Measurements from ENCODE around the gene FAM13A.
"Not testable (repeated sequence)": the region's sequence is repeated elsewhere in the genome, so short reads cannot be mapped to it uniquely, and the experiment has no call there.

The FAM13A gene

DNA sequence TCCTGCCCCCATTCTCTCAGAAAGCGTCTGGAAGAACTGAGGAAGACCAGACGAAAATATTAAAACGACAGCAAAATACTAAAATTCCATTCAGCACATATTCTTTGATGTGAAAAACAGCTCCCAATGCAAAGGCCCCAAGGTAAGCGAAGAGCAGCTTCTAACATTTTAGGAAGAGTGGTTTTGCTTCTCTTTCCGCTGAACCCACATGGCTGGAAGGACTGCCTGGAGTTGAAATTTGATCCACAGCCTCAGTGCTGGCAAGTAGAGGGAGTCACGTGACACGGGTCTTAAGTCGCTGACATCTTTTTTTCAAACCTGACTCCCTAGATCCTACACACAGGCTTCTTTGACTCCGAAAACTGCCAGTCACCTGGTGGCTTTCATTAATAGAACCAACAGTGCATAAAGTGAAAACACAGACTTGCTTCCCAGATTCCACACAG is at the start of gene FAM13A:
Gene FAM13A (minus strand): TSS at position 233 of the 446 bp plus-strand sequence. CDS start 221 bp downstream, at position 12.
- DNase-seq, result no peak

DNA sequence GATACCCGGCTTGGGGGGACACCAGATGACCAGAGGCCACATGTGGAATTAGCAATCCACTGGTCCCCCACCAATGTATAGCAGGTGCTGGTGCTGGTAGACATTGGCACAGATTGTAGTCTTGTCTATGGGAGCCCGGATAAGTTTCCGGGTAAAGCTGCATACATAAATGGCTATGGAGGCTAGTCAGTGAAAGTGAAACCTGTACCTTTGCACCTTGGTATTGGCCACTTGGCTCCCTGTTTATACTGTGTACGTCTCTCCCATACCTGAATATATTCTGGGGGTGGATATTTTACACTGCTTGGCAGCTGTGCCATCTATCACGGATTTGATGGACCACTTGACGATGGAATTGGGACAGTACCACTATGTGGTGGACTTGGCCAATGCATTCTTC is 48.7 kb upstream of the FAM13A start:
- DNase-seq, result no peak

DNA sequence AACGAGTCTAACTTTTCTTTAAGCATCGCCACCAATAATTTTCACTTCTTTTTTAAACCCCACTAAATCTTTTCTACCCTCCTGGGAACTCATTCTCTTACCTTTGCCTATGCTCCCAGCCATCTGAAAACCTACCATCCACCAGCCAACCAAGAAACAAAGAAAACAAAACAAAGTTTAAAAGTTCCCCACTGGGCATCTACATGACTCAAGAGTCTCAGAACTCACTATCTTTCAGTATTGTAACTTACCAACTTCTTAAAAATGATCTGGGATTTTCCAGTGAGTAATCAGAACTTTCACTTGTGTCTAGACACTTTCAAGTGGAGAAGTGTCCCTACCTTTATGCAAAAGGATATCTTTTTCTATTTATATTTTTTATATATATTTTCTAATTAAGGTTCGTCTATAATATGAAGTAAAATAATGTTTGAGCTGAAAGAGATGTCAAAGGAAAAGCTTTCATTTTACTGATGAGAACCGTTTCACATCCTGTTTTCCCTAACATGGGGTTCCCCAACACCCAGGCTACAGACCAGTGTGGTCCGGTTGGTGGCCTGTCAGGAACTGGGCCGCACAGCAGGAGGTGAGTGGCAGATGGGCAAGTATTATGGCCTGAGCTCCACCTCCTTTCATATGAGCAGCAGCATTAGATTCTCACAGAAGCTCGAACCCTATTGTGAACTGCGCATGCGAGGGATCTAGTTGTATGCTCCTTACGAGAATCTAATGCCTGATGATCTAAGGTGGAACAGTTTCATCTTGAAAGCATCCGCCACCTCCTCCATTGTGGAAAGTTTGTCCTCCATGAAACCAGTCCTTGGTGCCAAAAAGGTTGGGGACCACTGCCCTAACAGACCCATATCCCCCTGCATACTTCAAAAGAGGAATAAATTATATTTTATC is 44.5 kb upstream of the FAM13A start:
- no peak for DNase-seq

DNA sequence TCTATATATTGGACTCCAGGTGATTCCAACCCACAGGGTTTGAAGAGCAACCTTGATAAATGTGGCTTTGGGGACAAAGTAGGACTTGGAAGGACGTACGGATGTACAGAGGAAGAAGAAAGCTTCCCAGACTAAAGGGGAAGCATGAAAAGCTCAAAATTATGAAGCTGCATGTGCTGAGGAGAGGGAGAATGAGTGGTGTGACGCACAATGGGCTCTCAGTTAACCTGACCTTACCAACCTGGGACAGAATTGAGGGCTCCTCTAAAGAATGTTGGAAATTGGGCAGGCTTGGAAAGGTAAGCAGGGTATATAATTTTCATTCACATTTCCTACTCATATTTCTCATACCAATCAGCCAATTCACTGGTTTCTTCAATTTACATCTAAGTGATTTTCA is 43.9 kb upstream of the FAM13A start:
- no peak for DNase-seq

DNA sequence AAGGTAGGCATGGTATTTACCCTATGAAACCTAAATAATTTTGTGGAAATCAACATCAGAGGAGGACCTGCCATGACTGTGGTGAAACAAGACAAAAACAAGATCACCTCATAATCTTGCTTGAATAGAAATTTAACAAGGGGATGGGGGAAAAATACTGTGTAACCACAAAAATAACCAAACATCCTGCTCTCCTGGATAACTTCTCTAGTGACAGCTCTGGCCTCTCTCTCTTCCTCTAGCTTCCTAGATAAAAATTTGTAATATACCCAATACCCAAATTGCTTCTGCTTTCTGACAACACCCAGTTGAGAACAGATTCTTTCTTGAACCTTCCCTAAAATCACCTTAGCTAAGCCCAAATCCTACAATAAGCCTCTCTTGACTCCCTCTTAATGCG is 42.5 kb upstream of the FAM13A start:
- no peak for DNase-seq

DNA sequence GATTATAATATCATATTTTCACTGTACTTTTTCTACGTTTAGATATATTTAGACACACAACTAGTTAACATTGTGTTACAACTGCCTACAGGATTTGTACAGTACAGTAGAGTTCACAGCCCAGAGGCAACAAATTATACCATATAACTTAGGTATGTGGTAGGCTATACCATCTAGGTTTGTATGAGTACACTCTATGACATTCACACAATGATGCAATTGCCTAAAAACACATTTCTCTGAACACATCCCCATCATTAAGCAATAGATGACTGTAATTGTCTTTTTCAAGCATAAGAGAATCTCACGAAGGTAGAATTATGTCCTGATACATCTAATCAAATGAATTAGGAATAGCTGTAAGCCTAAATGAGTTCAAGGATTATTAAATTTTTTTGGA is 42.0 kb upstream of the FAM13A start:
- DNase-seq, result no peak

DNA sequence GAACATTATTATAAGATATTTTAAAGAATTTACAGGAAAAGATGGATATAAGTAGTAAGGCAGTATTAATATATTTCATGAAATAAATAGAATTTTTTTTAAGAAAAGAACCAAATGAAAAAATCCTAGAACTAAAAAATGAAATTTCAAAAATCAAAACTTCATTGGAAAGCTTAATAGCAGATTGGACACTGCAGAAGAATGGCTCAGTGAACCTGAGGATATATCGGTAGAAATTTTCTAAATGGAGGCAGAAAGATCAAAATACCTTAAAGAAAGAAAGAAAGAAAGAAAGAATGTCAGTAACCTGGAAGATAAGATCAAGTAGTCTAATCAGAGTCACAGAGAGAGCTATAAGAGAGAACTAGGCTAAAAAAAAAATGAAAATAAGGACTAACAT is 21.3 kb upstream of the FAM13A start:
- DNase-seq, result no peak

DNA sequence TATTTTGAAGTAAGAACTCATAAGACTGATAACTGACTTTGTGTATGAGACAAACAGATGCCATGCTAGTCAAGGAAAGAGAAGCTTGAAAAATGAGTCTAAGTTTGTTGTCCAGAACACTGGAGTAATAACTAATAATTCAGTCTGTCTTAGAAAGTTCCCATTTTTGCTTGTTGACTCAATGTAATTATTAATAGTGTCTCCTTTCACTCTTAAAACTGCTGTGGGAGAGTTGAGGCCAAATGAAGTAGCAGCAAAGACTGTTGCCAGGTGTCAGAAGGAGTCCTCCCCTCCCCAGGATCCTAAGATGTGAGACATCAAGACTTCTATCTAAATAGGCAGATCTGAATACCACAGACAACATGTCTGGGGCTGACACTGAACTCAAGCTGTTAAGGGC is 20.8 kb upstream of the FAM13A start:
- DNase-seq, result no peak

DNA sequence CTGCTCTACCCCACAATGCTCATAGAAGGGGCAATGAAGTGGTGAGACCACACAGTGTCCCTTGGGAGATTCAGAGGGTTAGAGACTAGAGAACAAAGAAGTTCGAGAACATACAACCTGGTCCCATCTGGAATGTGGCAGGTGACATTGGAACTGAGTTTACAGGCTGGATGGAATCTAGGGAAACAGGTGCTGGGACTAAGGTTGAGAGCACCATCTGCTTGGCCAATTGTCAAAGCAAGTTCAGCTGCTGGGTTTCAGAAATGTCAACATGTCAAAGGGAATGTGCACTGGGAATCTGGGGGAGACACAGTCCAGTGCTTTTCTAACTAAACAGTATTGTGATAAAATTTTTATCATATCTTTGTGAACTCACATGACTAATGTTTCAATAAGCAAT is 15.9 kb upstream of the FAM13A start:
- DNase-seq, result no peak

DNA sequence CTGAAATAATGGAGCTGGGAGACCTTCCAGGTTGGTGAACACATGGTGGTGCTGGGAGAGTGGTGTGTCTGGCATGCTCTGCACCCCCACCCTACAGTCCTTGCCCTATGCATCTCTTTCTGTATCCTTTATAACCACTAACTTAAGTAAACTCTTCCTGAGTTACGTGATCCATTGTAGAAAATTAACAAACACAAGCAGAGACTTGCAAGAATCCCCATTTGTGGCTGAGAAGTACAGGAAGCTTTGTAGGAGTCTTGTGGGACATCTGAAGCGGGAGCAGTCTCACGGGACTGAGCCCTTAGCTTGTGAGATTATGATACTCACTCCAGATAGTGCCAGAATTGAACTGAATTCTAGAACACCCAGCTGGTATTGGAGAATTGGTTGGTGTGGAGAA is 14.3 kb upstream of the FAM13A start:
- DNase-seq, result no peak

DNA sequence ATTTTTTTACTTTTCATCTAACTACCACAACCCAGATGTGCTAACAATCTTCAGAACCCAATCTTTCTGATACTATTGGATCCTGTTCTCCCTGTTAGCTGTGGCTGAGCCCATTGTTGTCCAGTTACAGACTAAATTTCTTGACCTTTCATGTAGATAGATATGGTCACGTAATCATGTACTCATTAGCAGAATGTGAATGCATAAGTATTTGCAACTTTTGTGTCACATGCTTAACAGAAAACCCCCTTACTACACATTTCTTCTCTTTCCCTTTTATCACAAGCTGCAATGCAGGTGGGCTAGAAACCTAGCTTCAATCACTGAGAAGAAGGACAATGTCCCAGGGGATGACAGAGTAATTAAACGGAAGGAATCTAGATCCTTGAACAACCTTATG is 13.1 kb upstream of the FAM13A start:
- DNase-seq, result no peak

DNA sequence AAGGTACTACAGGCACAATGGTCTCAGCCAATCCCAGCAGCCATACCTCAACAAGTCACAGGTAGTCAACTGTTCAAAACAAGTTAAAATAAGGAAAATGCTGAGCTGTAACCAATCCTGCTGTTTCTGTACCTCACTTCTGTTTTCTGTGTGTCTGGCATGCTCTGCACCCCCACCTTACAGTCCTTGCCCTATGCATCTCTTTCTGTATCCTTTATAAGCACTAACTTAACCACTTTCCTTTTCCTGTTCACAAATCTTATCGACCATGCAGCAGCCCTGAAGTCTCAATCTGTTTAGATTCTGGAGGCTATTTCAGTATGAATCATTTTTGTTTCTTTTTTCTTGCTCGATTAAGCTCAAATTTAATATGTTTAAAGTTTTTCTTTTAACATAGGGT is 12.5 kb upstream of the FAM13A start:
- no peak for DNase-seq

DNA sequence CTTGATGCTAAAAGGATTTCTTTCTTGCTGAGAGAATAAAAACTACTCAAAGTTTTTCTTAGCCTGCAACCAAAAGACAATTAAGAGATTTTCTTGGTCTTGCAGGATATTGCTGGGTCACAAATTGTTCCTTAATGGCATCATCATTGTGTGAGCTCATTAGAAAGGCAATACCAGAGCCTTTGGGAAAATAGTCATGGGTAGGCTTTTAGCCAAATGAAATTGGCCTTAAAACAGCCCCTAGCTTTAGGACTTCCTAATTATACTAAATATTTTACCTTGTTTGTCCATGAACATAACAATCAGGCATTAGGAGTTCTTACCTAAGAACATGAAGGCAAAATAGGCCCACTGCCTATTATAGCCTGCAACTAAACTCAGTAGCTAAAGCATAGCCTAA is 10.4 kb upstream of the FAM13A start:
- DNase-seq, result no peak

DNA sequence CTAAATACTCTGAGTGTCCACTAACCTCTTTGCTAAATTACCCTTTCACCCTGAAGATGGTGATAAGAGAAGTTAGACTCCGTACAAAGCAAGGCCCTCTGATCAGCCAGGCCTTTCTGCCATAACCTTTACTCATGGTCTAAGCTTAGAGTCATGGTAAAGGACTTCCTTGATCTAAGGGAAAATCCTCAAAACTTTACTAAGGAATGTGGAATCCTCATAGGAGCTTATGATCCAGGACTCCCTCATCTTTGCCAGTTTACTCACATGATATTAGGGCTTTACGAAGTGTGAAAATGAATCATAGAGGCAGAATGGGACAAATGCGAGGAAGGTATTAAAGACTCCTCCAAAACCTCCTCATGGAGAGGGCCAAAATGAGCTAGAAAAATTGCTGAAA is 7.9 kb upstream of the FAM13A start:
- no peak for DNase-seq

DNA sequence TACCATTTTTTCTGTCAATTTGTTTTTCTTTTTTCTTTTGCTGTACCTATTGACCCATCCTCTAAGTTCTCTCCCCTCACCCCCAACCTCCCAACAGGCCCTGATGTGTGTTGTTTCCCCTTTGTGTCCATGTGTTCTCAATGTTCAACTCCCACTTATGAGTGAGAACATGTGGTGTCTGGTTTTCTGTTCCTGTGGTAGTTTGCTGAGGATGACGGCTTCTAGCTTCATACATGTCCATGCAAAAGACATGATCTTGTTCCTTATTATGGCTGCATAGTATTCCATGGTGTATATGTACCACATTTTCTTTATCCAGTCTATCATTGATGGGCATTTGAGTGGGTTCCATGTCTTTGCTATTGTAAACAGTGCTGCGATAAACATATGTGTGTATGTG is 859 bp upstream of the FAM13A start:
- DNase-seq, result not testable (repeated sequence)

DNA sequence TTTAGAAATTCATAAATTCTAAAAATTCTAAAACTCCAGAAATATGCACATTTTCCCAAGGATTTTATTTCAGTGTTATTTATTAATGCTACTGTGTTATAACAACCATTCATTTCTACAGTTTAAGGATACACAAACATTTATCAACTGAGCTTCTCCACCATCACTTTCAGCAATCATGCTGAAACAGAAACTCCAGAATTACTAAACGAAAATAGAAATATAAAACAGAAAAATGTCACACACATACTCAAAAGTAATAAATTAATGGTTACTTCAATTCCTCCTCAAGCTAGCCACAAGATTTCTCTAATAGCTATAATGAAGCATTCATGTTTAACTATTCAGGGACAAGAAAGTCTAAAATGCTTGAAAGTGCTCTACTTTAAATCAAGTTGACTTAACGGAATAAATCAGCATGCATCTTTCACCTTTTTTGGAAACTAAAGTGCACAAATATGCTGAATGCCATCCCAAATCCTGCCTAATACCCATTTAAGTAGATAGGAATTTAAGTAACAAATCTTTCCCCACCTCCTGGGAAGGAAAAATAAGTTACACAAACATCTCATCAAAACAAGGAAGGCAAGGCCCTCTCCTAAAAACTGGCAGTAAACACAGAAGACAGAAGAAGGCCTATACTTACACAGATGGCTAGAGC is 563 bp downstream of the FAM13A start:
- DNase-seq, result no peak

DNA sequence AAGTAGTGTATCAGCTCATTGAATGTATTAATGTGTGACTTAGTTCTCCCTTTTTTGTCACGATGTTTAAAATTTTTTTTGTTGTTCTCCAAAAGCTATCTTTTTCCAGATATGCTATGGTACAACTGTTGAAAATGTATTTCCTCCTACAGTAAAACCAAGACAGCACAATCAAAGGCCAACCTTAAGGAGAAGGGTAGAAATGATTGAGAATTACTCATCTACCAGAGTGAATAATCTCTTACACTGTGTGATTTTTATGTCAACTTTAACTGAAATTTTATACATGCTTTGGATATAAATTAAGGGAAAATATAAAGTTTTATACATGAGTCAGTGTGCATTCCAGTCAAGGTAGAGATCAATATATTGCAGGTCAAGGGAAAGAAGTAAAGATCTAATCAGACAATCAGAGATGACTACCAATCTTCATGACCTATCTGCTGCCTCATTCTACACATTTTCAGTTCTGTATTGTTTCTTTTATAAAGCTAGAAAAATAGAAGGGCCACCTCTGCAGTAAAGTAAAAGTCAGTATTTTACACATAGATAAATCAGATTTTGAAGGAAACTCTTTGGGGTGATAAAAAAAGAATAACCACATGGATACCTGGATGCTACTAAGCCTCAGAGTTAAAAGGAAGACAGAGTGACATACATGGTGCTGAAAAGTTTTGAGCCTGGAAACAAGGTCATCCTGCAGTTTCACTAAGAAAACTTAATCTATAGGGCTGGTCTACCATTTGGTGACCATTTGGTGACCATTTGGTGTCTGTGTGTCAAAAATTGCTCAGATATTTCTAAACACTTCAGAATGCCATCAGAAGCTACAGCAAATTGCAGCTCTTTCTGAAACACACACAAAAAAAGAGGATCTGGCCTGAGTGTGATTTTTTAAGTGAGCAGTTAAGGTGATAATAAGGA is 1.6 kb downstream of the FAM13A start:
- no peak for DNase-seq

DNA sequence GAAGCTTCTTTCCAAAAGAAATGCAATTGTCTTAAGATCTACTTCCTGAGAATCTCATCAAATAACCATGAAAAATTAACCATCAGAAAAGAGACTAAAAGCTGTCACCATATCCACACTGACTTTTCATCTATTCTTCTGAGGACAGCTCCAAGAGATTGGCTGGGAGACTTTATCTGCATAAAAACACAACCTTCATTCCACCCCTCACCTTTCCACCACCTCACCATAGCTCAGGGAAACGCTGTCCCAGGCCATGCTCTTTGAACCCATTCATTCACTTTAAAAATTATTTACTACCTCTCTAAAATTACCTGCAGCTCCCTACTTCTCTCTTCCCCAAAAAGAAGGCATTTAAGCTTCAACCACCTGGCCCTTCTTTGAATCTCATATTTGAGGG is 2.4 kb downstream of the FAM13A start:
- DNase-seq, result no peak

DNA sequence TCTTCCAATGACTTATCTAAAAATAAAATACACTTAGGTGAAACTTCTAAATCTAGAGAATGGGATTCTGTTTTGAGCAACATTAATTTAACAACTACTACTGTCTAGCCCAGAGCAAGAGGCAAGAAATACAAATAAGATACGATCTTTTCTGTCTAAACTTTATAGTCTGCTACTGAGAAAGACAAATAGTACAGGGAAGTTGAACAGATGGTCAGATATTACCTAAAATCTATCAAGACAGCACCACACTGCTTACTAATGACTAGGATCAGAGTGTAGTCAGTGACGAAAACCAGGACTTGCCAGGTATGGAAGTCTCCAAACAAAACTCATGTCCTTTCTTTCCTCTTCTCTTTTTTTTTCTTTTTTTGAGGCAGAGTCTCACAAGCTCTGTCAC is 7.1 kb downstream of the FAM13A start:
- DNase-seq, result no peak

DNA sequence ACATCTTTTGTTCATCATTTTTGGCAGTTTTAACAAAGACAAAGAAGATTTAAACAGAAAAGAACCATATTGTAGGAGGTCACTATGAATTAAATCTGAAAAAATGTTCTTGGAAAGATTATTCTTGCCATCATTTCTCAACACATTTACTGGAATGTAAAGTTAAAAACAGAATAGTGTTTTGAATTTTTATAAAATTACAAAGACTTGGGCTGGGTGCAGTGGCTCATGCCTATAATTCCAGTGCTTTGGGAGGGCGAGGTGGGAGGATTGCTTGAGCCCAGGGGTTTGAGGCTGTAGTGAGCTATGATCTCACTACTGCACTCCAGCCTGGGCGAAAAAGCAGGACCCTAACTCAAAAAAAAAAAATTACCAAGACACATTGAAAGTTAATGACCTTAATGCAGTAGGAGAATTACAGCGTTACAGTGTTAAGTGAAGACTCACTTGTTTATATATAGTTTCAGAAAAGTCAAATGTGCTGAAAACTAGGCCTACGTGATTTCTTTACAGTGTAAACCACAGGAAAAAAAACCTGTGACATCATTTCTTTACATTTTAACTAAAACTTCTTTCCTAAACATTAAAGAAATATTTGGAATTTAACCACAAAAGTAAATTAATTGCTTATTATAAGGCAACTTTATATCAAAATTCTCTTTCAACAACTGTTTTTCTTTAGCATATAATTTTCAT is 7.9 kb downstream of the FAM13A start:
- no peak for DNase-seq

DNA sequence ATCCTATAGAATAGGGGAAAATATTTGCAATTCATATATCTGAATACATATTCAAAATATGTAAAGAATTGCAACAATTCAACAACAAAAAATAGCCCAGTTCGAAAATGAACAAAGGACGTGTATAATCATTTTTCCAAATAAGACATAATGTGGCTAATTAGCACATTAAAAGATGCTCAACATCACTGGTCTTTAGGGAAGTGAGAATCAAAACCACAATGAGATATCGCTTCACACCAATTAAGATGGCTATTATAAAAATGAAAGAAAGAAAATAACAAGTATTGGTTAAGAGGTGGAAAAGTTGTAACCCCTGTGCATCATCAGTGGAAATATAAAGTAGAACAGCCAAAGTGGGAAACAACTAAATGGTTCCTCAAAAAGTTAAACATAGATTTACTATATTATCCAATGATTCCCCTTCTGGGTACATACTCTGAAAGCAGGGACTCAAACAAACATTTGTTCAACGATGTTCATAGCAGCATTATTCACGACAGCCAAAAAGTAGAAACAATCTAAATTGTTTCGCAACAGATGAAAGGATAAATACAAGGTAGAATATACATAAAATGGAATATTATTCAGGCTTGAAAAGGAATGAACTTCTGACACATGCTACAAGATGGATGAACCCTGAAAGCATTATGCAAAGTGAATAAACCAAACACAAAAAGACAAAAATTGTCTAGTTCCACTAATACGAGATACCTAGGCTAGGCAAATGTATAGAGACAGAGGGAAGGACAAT is 12.7 kb downstream of the FAM13A start:
- no peak for DNase-seq

DNA sequence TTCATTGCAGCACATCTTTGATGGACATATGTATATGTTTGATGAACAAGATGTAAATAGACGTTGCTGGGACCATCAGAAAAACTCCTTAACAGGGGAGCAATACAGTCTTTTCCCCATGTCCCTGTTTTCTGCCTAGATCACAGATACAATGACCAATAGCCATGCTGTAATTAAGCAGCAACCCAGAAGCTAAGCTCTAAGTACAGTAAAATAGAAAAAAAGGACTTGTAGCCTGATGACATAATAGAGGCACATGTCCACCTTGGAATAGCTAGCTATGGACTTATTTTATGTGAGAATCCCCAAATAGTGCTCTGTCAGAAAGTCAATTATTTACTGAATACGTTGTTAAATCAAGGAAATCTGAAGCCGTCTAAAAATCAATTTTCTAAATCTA is 14.9 kb downstream of the FAM13A start:
- no peak for DNase-seq
